ENCODE measurements around the gene CUL4A.

Gene CUL4A

GRCh38 chr13:113209336-113209758 is at the start of gene CUL4A:
TSS of gene CUL4A (plus strand) at chr13:113209613. CDS start at chr13:113209628, 15 bp downstream.
- TF ChIP-seq ISL1 (CRISPR knock-in tag; IDR thresholded peaks at IDR 0.05) (no peak), CREB5 (CRISPR knock-in tag; IDR thresholded peaks at IDR 0.05; ENCODE audit: low read depth) (no peak), CSDC2 (CRISPR knock-in tag; IDR thresholded peaks at IDR 0.05) (no peak), CSRNP3 (CRISPR knock-in tag; IDR thresholded peaks at IDR 0.05) (no peak), POU6F1 (CRISPR knock-in tag; IDR thresholded peaks at IDR 0.05; ENCODE audit: borderline replicate concordance, low read depth) (no peak), BACH2 (CRISPR knock-in tag; IDR thresholded peaks at IDR 0.05; ENCODE audit: borderline replicate concordance) (no peak), TCF4 (CRISPR knock-in tag; IDR thresholded peaks at IDR 0.05; ENCODE audit: borderline replicate concordance) (no peak), ZNF70 (CRISPR knock-in tag; IDR thresholded peaks at IDR 0.05) (no peak), ZNF8 (CRISPR knock-in tag; IDR thresholded peaks at IDR 0.05) (no peak), ZC3H10 (CRISPR knock-in tag; IDR thresholded peaks at IDR 0.05) (no peak), ZFP30 (CRISPR knock-in tag; IDR thresholded peaks at IDR 0.05) (no peak), ARNTL (CRISPR knock-in tag; IDR thresholded peaks at IDR 0.05; ENCODE audit: borderline replicate concordance, low read depth) (no peak), ZNF565 (CRISPR knock-in tag; conservative IDR thresholded peaks at IDR 0.05; ENCODE audit: low read depth) (no peak), GLIS3 (CRISPR knock-in tag; IDR thresholded peaks at IDR 0.05) (no peak), OSR1 (CRISPR knock-in tag; IDR thresholded peaks at IDR 0.05) (no peak), RARB (CRISPR knock-in tag; IDR thresholded peaks at IDR 0.05) (no peak), TOX (CRISPR knock-in tag; IDR thresholded peaks at IDR 0.05; ENCODE audit: borderline replicate concordance) (no peak), PATZ1 (CRISPR knock-in tag; IDR thresholded peaks at IDR 0.05; ENCODE audit: borderline replicate concordance) (no peak), PPARA (CRISPR knock-in tag; IDR thresholded peaks at IDR 0.05; ENCODE audit: borderline replicate concordance) (no peak), TSHZ2 (CRISPR knock-in tag; IDR thresholded peaks at IDR 0.05) (no peak)
- peak; percentile 68 for ATAC-seq

- TF ChIP-seq TSHZ2 (CRISPR knock-in tag; IDR thresholded peaks at IDR 0.05): no peak
- no peak for TF ChIP-seq PATZ1 (CRISPR knock-in tag; IDR thresholded peaks at IDR 0.05; ENCODE audit: borderline replicate concordance)
- no peak for TF ChIP-seq CREB5 (CRISPR knock-in tag; IDR thresholded peaks at IDR 0.05; ENCODE audit: low read depth)
- no peak for TF ChIP-seq ZFP30 (CRISPR knock-in tag; IDR thresholded peaks at IDR 0.05)
- TF ChIP-seq ZNF70 (CRISPR knock-in tag; IDR thresholded peaks at IDR 0.05): no peak
- no peak for TF ChIP-seq ISL1 (CRISPR knock-in tag; IDR thresholded peaks at IDR 0.05)
- ATAC-seq: no peak
Observed at GRCh38 chr13:113159701-113160100, 49.7 kb upstream of the CUL4A start.

All from SK-N-SH treated with all-trans-retinoic acid at 6 μM for 48 hours (cell line).